Activated T-cell treated with anti-CD3 and anti-CD28 coated beads, Interleukin-2, amount 50 U/mL, for 48 hours (primary cell): ENCODE measurements around the gene DCAF12.
"Not testable (repeated sequence)": the region's sequence is repeated elsewhere in the genome, so short reads cannot be mapped to it uniquely, and the experiment has no call there.

Experiments used
- DNase-seq, 2 experiments: peaks; one replicate each; pipeline ENCODE4 v3.0.0-alpha.2; 2020

DCAF12 gene

DNA sequence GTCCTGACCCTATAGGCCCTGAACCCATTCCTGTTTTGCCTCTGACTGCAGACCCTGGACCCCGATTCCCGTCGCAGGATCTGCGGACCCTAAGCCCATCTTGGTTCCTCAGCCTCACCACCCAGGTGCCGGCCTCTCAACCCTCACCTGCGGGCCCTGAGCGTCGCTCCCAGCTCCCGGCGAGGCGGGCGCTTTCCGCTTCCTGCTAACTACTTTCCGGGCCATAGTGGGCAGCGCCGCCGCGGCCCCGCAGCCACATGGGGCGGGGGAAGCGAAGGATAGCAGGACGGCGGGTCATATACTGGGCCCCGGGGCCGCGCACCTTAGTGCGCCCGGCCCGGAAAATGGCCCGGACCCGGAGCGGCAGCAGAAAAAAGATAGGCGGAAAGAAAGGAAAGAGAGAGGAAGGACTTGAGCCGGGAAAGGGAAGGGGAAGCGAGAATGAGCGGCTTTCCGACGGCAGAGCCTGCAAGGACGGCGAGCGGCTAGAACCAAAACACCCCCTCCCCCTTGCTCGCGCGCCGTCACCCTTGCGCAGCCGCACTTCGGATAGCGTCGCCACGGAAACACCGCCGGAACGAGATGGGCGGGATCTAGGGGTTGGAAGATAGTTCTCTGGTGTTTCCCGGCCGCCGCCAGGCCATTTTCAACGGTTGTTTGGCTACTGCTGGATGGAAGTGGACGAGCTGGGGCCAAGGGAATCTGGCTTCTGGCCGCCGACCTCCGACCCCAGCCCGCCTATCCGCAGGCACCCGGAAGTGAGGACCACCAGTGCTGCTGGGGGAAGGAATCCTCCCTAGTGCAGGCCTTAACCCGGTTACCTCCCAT, at the start of gene DCAF12:
DCAF12 (minus strand) TSS at position 492 of the 828 bp plus-strand sequence; CDS start at position 225, 267 bp downstream.
- DNase-seq: peak; percentile 94

DNA sequence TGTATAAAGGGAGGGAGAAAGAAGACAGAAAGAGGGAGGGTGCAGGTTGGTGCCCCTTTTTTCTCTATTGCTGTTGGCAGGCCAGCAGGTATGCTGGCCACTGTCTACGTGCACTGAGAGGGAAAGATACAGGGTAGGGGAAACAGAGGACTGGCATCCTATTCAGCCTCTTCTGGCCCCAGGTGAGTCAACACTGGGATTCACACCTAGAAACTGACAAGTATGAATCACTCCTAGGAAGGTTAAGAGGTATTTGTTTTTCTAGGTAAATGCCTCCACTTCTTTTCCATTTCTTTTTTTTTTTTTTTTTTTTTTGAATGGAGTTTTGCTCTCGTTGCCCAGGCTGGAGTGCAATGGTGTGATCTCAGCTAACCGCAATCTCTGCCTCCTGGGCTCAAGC, 49.6 kb upstream of the DCAF12 start:
- DNase-seq: no peak

GRCh38 chr9:34171753-34172535, 45.4 kb upstream of the DCAF12 start:
- no peak for DNase-seq

- no peak for DNase-seq
Measured at GRCh38 chr9:34170237-34170991, 43.9 kb upstream of the DCAF12 start.

- no peak for DNase-seq
Measured at GRCh38 chr9:34169125-34169524, 42.6 kb upstream of the DCAF12 start.

GRCh38 chr9:34163434-34163833, 36.9 kb upstream of the DCAF12 start:
- no peak for DNase-seq

GRCh38 chr9:34158362-34158869, 31.9 kb upstream of the DCAF12 start:
- no peak for DNase-seq

- DNase-seq: no peak
Measured at GRCh38 chr9:34157898-34158297, 31.4 kb upstream of the DCAF12 start.

DNA sequence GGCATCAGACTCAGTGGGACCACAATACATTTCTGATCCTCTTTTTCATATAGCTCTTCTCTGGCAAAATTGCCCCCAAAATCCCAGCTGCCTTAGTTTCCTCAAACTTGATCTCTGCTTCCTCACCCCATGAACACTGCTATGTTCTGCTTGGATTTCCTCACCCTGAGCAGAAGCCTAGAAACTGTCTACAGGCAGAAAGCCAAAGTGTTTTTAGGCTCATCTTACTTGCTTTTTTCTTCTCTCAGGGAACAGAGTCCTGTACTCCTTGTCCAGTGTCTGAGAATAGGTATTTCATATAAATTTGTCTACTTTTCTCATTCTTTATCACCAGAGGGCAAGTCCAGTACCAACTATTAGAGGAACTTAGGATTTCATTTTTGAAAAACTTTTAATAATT, 30.8 kb upstream of the DCAF12 start:
- no peak for DNase-seq

DNA sequence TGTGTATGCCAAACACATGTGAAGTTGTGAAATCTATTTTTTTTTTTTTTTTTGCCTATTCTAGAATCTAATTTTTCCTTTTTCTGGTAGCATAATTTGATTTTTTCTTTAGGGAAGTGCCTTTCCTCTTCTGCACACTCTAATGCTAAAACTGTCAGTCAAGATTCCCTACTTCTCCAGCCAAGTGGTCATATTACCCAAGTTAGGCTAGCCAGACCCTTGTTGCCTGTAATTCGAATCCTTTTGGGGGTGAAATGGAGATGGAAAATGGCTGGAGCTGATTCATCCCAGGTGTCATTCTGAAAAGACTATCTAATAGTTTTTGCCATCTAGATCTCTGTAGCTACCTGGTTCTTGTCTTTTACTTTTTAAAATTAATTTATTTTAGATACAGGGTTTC, 27.6 kb upstream of the DCAF12 start:
- no peak for DNase-seq

GRCh38 chr9:34151398-34151797, 24.9 kb upstream of the DCAF12 start:
- no peak for DNase-seq

- DNase-seq: no peak
Measured at GRCh38 chr9:34145165-34145564, 18.7 kb upstream of the DCAF12 start.

GRCh38 chr9:34143116-34143515, 16.6 kb upstream of the DCAF12 start:
- no peak for DNase-seq

DNA sequence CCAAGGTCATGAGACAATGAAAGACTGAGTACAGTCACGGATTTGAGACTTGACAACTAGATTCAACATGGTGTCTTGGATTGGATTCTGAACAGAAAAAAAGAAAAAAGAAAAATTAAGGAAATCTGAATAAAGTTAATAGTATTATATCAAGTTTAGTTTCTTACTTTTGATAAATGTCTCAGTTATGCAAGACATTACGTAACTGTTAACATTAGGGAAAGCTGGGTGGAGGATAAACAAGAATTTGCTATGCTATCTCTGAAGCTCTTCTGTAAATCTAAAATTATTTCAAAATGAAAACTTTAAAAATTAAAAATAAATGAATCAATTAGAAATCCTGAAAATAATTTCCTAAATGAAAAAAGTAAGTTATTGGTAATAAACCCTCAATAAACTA, 14.4 kb upstream of the DCAF12 start:
- no peak for DNase-seq

DNA sequence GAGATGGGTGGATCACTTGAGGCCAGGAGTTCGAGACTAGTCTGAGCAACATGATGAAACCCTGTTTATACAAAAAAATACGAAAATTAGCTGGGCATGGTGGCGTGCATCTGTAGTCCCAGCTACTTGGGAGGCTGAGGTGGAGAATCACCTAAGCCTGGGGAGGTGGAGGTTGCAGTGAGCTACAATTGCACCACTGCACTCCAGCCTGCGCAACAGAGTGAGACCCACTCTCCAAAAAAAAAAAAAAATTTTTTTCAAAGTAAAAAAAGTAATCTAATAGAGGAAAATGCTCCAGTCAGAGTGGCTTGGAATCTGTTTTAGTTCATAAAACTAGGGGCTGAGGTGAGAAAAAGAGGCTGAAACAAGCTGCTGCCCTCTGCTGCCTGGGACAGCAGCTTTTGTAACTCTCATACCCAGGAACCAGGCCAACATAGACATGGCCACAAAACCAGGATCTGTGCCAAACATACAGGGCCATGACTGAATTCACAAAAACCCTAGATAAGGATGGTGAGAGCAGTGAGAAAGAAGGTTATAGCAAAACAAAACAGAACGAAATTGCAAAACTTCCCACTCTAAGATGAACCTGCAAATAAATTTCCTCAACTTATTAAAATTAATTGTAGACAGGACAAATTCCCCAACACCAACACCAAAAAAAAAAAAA, 13.1 kb upstream of the DCAF12 start:
- DNase-seq: no peak

DNA sequence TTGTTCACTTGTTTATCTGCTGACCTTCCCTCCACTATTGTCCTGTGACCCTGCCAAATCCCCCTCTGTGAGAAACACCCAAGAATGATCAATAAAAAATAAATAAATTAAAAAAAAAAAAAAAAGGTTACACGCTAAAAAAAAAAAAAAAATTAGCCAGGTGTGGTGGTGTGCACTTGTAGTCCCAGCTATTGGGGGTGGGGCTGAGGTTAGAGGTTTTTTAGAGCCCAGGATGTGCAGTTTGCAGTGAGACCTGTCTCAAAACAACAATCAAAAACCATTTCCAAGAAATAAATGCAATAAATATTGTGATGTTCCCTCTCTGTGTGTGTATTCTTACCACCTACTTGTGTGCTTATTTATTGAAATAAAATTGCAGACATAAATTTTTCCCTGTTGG, 12.1 kb upstream of the DCAF12 start:
- not testable (repeated sequence) for DNase-seq

GRCh38 chr9:34134521-34134920, 8.0 kb upstream of the DCAF12 start:
- no peak for DNase-seq

GRCh38 chr9:34133436-34133949, 7.0 kb upstream of the DCAF12 start:
- no peak for DNase-seq

- no peak for DNase-seq
Measured at GRCh38 chr9:34131571-34131970, 5.1 kb upstream of the DCAF12 start.

DNA sequence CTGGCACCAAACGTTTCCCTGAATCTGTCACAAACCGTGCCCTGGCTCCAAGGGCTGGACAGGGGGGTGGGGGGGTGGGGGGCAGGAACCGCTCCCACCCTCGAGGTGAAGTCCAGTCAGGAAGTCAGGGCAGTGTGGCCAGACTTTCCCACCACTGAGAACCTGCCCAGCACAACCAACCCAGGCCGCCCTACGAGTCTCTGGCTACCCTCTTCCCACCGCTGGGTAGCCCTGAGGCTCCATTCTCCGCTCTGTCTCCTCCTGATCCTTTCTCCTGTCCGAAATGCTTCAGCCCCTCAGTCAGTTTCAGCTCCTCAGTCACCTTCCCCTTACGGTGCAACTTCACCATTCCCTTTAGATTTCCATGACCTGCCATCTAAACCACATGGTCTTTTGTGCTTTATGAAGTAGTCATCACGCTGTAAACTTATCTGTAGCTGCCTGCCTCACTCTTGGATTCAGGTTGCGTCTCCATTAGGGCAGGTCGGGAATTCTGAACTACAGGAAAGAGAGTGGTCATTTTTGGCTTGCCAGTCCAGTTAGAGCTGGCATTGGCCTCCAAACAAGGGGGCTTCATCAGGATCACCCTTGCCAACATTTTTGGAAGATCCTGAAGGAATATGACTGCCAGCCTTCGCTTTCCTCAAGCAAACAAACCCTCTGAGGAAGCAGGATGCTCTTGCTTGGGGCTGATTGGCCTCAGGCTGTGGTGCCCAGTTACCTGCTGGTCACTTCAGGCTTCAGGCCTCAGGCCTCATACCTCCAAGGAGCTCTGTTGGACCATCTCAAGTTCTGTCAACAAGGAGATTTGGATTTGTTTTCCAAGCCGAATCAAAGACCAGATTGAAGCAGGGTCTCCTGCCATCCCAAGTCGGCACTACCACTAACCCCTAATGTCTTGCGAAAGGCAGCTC, 794 bp upstream of the DCAF12 start:
- no peak for DNase-seq

GRCh38 chr9:34125681-34126206, 754 bp downstream of the DCAF12 start:
- peak; percentile 28 to 36 for DNase-seq
